Measurements from ENCODE around the gene STK32A.

The STK32A gene

DNA sequence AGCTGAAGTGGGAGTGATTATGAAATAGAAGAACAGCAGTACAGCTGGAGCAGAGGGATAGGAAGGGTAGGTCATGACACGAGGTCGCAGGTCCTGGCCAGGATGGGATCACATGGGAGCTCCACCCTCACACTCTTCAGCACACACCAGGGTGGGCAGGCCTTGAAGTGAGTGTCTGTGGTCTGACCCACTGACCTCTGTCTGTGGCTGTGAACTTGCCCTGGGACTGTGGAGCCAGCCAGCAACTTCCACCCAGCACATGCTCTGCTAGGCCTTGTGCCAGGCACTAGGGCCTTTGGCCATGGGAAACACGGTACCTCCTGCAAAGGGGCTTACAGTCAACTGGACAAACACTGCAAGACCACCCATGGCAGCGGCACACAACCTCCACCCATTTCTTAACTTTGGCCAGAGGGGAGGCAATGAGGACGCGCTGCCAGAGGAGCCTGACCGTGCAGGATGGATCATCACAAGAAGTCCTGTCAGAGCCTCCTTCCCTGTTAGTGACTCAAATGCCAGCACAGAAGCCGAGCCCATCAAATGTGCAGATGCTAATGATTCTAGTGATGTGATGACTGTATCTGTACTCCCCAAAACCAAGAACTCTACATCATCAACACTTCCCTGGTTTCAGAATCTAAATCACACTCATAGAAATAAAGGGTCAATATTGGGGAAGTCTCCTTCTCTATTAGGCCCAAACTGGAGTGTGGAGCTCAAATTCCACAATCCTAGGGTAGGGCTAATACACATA, 161.4 kb downstream of the STK32A start:
- no peak for DNase-seq

DNA sequence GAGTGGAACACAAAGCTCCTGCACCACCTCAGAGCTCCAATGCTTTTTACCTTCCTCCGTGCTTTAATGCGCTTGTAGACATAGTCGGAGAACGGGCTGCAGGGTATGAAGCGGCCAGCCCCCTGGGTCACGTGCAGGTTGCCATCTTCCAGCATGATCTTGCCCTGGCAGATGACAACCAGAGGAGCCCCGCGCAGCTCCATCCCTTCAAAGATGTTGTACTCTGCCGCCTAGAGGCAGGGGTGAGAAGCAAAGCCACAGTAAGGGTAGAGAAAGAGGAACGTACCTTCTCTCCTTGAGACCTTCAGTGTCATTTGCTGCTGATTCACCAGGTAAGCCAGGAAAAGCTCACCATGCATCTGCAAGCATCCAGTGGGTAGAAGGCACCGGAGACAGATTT, 162.8 kb downstream of the STK32A start:
- peak; percentile 38 to 58 for DNase-seq

DNA sequence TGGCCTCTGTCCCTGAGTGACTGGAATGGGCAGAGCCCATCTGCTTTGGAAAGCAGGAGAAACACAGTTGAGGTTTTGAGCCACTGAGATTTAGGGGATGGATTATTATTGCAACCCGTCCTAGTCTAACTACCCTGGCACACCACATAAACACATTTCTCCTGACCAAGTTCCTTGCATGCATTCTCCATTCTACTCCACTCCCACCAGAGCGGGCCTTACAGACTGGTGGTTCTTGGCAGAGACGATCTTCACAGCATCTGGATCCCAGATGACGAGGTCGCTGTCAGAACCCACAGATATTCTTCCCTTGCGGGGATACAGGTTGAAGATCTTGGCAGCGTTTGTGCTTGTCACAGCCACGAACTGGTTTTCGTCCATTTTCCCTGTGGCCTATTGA, 164.0 kb downstream of the STK32A start:
- no peak for DNase-seq

DNA sequence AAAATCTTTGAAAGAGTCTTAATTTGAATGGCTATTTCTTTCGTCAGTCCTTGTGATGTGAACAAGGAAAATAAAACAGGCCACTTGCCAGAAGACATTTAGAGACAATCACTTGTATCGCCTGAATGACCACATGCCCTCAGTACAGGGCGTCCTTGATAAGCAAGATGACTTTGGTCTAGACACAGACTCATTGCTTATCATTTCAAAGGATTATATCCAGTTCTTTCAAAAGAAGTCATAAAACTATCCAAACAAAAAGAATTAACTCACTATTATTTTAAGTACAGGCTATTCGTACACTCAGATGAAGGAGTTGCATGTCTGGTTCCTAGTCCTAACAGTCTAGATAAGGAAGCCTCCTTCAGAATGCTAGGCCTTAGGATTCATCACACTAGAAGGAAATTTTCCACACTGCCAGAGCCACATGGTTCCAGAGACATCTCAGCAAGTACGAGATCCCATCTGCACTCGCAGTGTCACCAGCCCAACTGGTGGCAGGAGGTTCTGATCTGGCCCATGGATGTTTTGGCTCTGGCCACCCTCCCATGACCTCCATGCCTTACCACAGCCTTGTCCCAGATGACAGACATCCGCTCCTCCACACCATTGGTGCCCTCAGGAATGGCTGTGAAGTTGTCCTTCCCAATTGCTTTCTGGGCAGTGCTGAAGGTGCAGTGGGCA, 165.4 kb downstream of the STK32A start:
- DNase-seq = no peak

DNA sequence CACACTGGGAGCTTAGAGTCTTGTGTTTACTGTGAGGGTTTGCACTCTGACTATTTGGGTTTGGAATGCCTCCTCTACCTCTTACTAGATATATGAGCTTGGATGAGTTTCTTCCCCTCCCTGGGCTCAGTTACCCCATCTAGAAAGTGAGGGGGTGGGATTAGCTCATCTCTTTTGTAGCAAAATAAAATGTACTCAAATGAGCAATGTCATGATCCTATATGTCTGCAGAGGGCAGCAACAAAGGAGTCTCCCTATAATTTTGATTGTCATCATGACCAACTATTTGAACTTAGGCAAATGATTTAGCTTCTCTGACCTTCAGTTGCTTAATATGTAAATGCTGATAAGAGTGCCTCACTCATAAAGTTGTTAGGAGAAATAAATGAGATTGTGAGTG, 166.1 kb downstream of the STK32A start:
- DNase-seq = no peak

DNA sequence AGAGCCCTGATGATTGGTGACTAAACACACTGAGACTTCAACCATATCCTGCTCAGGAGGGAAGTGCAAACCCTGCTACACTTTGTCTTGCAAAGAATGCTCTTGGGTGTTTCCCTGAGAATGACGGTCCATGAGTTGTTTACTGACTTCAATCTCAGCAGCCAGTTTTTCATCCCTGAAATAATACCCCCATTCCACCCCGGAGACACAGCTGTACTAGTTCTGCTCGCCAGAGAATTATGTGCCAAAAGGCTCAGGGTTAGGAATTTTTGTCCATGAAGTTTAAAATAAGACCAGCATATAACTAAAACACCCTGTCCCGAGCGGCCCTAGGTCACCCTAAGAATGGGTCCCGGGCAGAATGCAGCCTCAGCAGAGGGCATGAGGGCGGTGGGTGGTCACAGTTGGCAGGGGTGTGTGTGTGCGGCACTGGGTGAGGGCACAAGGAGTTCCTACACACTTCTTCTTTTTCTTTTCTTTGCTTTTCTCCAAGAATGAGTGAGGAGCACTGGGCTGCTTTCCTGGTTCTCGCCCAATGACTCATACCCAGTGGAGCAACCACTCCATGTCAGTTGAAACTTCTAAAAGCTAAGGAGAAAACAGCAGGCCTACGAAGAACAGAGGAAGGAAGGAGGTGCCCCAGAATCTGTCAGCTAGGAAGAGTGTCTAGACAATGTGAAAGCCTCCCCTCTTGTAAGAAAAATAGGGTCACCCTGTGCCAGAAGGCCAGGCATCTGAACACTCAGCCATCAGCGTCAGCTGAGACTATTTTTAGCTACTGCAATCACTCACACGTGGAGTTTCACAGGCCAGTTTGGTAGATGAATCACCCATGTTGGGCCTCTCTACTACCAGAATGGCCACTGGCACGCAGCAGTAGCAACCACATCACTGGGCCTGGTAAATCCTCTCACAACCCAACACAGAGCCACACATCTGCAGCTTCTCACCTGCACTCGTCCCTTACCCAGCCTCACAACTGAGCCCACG, 169.1 kb downstream of the STK32A start:
- peak; percentile 75 to 77 for DNase-seq

DNA sequence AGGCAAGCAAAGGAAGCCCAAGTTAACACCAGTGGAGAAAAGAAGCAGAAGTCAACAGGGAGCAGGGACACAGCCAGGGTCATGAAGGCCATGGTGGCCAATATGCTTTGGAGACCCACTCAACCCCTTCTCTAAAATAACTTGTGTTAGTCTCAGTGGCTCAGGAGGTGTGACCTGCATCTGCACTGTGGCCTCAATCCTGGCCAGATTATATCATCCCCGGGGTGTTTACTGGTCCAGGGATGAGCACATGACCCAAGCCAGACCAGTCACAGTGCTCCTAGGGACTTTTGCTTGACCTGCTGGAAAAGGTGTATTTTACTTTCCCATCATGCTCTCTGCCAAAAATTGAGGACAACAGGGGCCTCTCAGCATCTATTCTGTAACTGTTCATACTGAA, 169.9 kb downstream of the STK32A start:
- no peak for DNase-seq

DNA sequence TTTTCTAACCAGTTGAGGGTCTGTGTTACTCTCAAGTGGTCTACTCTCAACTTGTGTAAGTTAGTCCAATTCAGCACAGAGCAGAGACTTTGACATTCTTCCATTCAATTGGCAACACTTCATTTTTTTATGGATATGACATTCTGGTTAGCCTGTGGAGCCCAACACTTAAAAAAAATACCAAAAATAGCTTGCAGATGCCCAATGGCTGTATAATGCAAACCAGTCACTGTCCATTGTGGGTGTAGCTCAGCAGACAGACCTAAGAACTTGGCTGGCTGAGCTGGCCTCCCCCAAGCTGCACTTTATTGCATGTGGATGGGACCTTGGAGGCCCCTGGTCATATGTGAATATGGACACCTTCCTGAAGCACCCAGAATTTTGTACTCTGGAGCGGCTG, 171.8 kb downstream of the STK32A start:
- DNase-seq = no peak

DNA sequence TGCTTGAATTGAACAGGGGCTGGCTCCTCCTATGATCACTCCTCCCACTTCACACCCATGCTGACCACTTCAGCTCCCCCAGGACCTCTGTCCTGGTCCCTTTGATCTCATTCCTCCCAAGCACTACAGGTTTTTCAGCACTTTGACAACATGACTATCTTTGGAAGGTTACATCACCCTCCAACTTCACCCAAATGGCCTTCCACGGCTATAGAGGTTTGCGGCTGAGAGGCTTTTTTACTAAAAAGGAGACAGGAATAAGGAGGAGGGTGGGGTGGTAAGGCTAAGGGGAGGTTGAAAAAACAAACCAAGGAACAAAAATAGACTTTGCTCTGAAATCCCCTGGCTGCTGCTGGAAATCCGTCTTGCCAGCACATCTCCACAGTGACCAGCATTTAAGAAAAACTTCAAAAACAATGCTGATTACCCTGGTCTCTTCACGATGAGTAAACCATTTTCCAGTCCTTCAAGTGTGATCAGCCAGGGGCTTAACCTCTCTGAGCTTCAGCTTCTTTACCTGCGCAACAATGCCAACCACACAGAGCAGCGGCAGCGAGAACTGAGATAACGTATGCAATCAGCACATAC, 172.4 kb downstream of the STK32A start:
- DNase-seq = no peak

DNA sequence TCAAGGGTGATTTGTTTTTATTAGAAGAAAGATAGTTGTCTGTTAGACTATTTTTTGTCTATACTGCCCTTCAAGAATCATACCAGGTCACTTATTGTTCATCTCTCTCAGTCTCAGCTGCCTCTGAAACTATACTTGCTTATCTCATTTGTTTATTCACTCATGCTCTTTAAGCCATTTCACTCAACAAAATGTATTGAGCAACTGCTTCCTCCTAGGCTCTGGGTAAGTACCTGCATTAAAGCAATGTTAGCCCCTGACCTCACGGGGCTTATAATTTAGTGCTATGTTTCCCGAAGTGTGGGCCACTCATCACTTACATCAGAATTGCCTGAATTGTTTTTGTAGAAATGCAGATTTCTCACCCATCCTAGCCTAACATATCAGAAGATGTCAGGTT, 174.2 kb downstream of the STK32A start:
- no peak for DNase-seq

DNA sequence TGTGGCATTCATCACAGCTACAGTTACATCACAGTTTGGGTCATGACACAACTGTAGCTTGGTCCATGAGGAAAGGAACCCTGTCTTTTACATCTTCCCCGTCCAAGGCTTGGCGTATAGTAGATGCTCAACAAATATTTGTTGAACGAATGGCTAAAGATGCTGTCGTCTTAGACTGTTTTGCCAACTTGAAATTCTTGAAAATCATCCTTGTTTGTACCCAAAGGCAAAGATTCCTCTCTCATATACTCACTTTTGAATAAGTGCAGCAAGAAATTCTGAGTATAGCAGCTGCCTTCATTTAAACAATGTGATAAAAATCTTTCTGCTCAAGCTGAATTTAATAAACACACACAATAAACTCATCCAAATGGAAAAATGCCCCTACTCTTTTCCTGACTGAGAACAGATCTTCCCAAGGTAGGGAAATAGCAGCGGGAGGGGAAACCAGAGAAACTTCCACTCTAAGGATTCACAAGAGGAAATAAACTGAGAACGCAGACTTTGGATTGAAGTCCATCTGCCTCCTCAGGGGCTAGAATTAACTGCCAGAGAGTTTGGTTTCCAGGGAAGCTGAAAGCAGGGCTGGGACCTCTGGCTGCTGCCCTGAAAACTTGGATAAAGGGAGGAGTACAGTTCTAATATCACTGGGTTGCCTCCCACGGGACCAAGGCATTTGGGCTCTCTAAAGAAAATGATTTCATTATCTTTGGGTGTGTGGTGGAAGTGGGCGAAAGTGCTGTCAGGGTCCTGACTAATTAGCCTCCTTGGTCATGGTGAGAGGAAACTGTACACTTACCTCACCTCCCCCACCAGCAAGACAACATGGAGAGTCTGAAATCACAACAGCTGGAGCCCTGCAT, 175.9 kb downstream of the STK32A start:
- DNase-seq = no peak

DNA sequence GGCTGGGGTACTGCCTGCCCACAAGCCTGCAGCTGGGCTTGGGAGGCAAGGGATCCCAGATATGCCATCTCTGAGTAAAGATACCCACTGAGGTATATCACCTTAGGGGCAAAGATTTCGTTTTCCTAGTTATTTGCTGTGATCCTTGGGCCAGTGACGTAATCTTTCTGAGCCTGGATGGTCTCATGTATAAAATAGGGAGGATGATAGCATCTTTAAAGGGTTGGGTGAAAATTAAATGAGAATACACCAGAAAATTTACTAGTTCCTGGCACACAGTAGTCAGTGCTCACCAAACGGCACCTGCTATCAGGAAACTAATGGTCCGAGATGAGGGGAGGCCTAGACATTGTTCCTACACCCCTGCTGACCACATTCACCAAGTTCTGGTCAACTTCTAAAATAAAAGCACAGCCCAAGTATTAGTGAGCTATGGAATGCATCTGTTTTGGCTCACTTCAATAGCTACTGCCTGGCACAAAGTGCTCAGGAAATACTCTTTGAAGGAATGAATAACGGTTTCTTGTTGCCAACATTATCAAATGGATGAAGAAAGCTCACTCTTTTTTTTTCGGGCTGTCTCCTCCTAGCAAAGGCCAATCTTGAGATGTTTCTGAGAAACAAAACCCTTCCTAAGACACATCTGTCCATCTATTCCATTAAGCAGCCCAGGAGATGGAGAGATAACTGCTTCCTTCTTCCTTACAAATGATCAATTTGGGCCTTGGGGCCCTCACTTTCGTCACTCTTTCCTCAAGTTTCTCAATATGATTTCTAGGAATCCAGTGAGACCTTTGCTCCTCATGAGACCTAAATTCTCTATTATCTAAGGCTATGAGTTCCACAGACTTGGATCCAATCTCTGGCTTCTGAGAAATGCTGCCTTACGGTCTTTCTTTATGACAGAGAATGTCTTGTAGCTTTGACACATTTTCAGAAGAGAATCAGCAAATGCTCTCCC, 176.8 kb downstream of the STK32A start:
- DNase-seq = no peak

DNA sequence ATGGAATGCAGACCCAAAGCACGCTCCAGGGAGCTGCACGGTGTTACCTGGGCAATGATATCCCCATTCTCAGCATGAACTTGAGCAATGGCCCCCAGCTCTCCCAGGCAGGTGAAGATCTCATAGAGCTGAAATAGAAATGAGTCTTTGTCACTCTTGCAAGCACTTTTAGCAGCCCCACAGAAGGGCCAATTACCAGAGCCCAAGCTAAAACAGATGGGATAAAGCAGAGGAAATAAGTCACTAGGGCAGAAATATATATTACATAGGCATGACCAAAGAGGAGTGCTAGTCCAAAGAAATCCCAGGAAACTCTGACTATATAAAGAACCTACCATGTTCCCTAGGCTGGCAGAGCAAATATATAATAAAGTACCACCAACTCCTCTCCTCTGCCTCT, 177.7 kb downstream of the STK32A start:
- DNase-seq = no peak

DNA sequence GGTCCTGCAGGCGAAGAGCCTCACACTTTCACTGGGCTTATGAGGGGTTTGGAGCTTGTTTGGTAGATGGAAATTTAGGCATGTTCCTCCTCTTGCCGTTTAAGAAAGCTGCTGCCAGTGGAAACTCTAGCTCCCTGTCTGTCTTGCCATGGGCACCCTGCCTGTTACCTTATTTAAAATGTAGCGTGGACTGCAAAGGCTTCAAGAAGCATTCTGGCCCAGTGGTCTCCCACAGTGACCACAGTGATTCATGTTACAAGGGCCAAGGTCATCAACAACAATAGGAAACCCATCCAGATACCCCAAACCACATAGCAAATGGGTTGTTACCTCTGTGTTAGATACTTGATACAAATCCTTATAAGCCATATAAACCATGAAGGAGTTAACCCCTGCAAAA, 178.4 kb downstream of the STK32A start:
- no peak for DNase-seq

DNA sequence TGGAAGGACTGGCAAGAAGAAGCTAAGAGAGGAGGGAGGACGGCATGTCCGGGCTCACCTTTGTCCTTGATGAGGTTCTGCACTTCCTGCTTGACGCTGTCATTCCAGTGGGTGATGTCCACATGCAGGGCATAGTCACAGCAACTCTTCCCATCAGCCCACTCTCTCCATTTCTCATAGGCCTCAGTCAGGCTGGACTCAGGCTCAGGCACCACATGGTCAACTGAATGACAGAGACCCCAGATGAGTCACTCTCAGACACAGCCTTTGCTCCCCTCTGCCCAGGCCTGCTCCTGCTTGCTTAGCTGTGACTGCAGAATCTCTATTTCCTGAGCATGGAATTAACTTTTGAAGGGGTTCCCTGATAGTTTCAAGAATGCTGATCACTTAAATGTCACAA, 180.8 kb downstream of the STK32A start:
- no peak for DNase-seq

DNA sequence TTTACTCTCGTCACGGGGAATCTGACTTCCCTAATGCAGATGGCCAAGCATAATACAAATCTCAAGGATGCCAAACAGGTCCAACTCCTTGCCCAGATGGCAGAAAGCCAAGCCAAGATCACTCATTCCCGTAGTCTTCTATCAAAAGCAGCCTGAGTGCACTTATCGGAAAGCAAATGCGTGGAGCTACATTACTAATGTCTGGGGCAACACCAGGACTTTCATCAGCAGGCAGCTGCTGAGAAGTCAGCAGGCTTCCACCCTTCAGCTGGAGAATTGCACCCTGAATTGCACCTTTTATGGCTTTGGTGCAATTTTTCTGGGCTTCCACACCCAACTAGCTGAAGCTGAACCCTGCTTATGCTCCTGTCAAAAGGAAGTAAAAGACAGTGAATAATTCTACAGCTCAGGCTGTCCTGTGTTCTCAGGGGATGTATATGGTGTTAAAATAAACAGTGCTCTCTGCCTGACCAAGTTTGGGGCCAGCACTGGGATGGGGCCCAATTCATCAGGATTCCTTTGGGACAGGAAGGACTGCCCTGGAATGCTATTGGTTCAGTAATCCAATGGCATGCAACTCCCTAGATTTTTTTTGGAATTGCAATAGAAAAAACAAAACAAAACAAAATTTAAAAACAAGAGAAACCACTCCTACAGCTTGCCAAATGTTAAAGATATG, 182.4 kb downstream of the STK32A start:
- DNase-seq = no peak

DNA sequence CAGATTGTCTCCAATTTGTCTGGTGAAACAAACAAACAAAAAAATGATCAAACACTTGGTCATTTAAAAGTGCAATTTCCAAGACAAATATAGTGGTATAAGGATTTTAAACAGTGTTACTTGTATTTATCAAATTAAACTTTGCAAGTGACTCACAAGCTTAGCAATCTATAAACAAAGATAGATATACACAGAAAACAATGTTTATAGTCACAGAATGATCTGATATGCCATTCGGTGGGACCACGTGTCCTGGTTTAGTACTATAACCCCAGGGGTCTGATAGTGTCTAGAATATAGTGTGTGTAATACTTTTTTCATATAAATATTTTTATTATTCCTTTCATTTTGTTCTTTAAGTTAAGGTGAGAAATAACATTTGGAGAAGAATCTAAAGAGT, 183.8 kb downstream of the STK32A start:
- no peak for DNase-seq

DNA sequence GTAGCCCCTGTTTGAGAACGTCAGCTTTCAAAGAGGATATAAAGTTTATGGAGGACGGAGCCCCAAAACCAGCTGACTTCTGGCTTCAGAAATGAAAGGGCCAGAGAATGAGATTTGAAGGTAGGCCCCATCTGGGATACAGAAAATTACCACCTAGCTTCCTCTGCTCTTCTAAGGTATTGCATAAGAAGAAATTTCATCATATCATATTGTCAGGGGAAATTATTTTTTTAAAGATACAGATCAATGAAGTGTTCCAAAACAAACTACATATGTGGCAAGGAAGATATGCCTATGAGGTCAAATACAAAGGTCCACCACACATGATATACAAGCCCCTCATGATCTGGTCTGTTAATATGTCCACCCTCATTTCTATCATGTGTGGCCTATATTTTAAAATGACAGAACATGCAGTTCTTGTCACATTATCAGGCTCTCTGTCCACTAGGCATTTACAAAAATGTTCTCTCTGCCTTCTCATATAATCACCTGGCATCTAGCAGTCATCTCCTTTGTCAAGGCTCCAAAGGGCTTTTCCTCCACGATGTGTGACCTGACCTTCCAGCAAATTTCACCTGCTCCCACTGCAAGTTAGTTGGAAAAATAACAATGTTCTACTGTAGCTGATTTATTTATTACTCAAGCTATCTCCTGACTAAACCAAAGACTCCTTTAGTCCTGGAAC, 192.0 kb downstream of the STK32A start:
- DNase-seq = no peak

DNA sequence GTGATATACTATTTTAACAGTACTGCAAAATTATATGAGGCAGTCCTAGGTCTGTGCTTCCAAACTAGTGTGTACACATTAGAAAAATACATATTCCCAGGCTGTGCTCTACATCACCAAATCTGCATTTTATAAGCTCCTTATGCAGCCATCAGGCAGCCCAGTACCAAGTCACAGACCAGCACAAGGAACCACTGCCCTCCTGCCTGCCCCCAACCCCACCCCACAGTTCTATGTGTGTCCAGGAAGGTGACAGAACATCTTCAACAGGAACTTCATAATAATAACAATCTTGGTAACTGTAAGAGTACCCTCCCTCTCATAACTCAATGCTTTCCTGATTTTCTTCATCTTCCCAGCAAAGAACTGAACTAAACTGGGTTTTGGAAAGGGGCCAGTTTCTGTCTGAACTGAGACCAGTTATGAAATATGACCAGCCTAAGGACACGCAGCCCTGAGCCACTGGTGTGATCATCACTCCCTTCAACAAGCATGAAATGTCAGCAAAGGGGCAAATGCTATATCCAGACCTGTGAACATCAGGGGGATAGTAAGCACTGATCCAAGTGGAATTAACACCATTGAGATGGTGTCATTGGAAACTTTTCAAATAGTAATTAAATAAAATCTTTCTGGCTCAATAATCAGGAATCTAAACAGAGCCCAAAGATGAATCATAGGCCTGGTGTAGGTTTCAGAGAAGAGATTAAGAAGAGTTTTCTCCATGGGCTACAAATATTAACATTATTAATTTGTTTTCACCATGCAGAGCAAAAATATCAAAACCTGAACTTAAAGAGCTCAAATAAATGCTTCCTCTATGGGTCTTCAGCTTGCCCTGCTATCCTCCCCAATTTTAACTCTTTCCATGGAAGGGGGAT, 192.9 kb downstream of the STK32A start:
- DNase-seq = no peak

Data from Kasumi-1 (cell line).